ENCODE measurements around the gene NOLC1.

NOLC1 gene

GRCh38 chr10:102123223-102123622 lies 29.0 kb upstream of the NOLC1 start:
- Histone ChIP-seq H3K9ac (ENCODE audit: low read length) (no peak overlapping the region), H4K20me1 (ENCODE audit: insufficient read depth, low read length) (no peaks in the 10 kb centered on the region), H3K4me1 (ENCODE audit: low read length) (peaks cover 13% of the 10 kb centered on the region; the same call in 1 of the 2 replicates), H3K27ac (ENCODE audit: low read length) (no peak overlapping the region), H3K9me3 (replicated peaks; ENCODE audit: insufficient read depth, low read length) (no peaks in the 10 kb centered on the region), H3K4me3 (ENCODE audit: low read length) (no peak overlapping the region), H3K9me2 (replicated peaks; ENCODE audit: insufficient read depth, low read length) (no peaks in the 10 kb centered on the region), H3F3A (ENCODE audit: insufficient read depth, low read length) (no peaks in the 10 kb centered on the region), H3K79me2 (ENCODE audit: low read length) (peaks cover 17% of the 10 kb centered on the region), H3K36me3 (replicated peaks; ENCODE audit: insufficient read depth, low read length) (no peaks in the 10 kb centered on the region), H3K4me2 (ENCODE audit: low read depth, low read length) (no peak overlapping the region), H2AFZ (ENCODE audit: low read length) (no peak overlapping the region), H3K27me3 (replicated peaks; ENCODE audit: insufficient read depth, low read length) (no peaks in the 10 kb centered on the region)
- no peak for DNase-seq
- TF ChIP-seq EZH2phosphoT487 (IDR thresholded peaks at IDR 0.05; ENCODE audit: low read length) = no peak
- TF ChIP-seq CTCF (IDR thresholded peaks at IDR 0.05; ENCODE audit: low read length) = no peak
- TF ChIP-seq EZH2 (optimal IDR thresholded peaks at IDR 0.05; ENCODE audit: low read depth, low read length) = no peak

- H3K79me2 ChIP-seq (ENCODE audit: low read length) = peaks cover 37% of the 10 kb centered on the region
- no peak for DNase-seq
- TF ChIP-seq EZH2 (optimal IDR thresholded peaks at IDR 0.05; ENCODE audit: low read depth, low read length) (no peak), EZH2phosphoT487 (IDR thresholded peaks at IDR 0.05; ENCODE audit: low read length) (no peak), CTCF (IDR thresholded peaks at IDR 0.05; ENCODE audit: low read length) (no peak)
- no peaks in the 10 kb centered on the region for H3K36me3 ChIP-seq (replicated peaks; ENCODE audit: insufficient read depth, low read length)
- peaks cover 12% of the 10 kb centered on the region; the same call in 1 of the 2 replicates for H4K20me1 ChIP-seq (ENCODE audit: insufficient read depth, low read length)
- no peaks in the 10 kb centered on the region for H3K27me3 ChIP-seq (replicated peaks; ENCODE audit: insufficient read depth, low read length)
- no peak overlapping the region for H3K27ac ChIP-seq (ENCODE audit: low read length)
- H3F3A ChIP-seq (ENCODE audit: insufficient read depth, low read length) = no peaks in the 10 kb centered on the region
- H3K9ac ChIP-seq (ENCODE audit: low read length) = no peak overlapping the region
- 0 out of 2 replicates have a peak overlapping the region, but pooled peaks have one; percentile 91 for H3K4me3 ChIP-seq (ENCODE audit: low read length)
- no peaks in the 10 kb centered on the region for H3K9me2 ChIP-seq (replicated peaks; ENCODE audit: insufficient read depth, low read length)
- H3K4me1 ChIP-seq (ENCODE audit: low read length) = 0 out of 2 replicates have a peak, but pooled peaks cover 13% of the 10 kb centered on the region
- peak overlapping the region; percentile 80; the same call in 1 of the 2 replicates for H2AFZ ChIP-seq (ENCODE audit: low read length)
- H3K9me3 ChIP-seq (replicated peaks; ENCODE audit: insufficient read depth, low read length) = no peaks in the 10 kb centered on the region
- peak overlapping the region; percentile 50; the same call in 1 of the 2 replicates for H3K4me2 ChIP-seq (ENCODE audit: low read depth, low read length)
Measured at GRCh38 chr10:102131286-102132170, 20.7 kb upstream of the NOLC1 start.

DNA sequence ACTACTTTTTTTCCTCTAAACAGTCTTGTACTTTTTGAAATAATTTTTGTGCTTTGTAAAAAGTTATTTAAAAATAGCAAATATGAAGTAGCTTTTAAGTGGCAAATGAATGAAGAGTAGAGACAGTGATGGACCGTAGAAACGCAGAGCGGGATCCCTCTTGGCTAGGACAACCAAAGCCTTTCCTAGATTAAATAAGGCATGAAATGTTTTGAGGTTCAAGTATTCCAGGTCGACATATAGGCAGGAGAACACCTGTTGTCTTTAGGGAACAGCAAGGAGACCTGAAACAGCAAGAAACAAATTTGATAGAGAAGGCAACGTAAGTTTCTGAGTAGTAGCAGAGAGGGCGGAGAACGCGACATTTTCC lies 20.0 kb upstream of the NOLC1 start:
- H3K79me2 ChIP-seq (ENCODE audit: low read length) = peaks cover 44% of the 10 kb centered on the region
- peak overlapping the region; percentile 91 for H3K4me3 ChIP-seq (ENCODE audit: low read length)
- H3F3A ChIP-seq (ENCODE audit: insufficient read depth, low read length) = no peaks in the 10 kb centered on the region
- H3K9me2 ChIP-seq (replicated peaks; ENCODE audit: insufficient read depth, low read length) = no peaks in the 10 kb centered on the region
- H2AFZ ChIP-seq (ENCODE audit: low read length) = peak overlapping the region; percentile 80
- H3K27ac ChIP-seq (ENCODE audit: low read length) = no peak overlapping the region
- no peaks in the 10 kb centered on the region for H3K36me3 ChIP-seq (replicated peaks; ENCODE audit: insufficient read depth, low read length)
- H3K9ac ChIP-seq (ENCODE audit: low read length) = peak overlapping the region; percentile 8; the same call in 1 of the 2 replicates
- H4K20me1 ChIP-seq (ENCODE audit: insufficient read depth, low read length) = peaks cover 19% of the 10 kb centered on the region; the same call in 1 of the 2 replicates
- H3K4me1 ChIP-seq (ENCODE audit: low read length) = 0 out of 2 replicates have a peak, but pooled peaks cover 13% of the 10 kb centered on the region
- no peak for DNase-seq
- H3K4me2 ChIP-seq (ENCODE audit: low read depth, low read length) = peak overlapping the region; percentile 50
- no peak for TF ChIP-seq EZH2 (optimal IDR thresholded peaks at IDR 0.05; ENCODE audit: low read depth, low read length)
- no peak for TF ChIP-seq EZH2phosphoT487 (IDR thresholded peaks at IDR 0.05; ENCODE audit: low read length)
- TF ChIP-seq CTCF (IDR thresholded peaks at IDR 0.05; ENCODE audit: low read length) = no peak
- no peaks in the 10 kb centered on the region for H3K9me3 ChIP-seq (replicated peaks; ENCODE audit: insufficient read depth, low read length)
- H3K27me3 ChIP-seq (replicated peaks; ENCODE audit: insufficient read depth, low read length) = no peaks in the 10 kb centered on the region
